Keratinocyte (primary cell): ENCODE data around the gene MTHFR.

ENCODE experiments used
- EZH2 ChIP-seq: IDR thresholded peaks from one replicate; pipeline ENCODE4 v1.6.1; 2012; ENCODE audit warnings: inconsistent platforms, mild to moderate bottlenecking, low read length, moderate library complexity
- TF ChIP-seq, protein P1 (sequence below), 3 experiments: IDR thresholded peaks in 1 of 3; conservative IDR thresholded peaks in 1 of 3; optimal IDR thresholded peaks in 1 of 3; 2 replicates in 2 of 3; 3 replicates in 1 of 3; pipeline versions ENCODE3 to v1.5.1; 2011; ENCODE audit warnings: low read length in 3 of 3, mild to moderate bottlenecking in 3 of 3, moderate library complexity in 2 of 3, control low read depth in 1 of 3, inconsistent platforms in 1 of 3; ENCODE audit not compliant: insufficient read depth in 2 of 3; ENCODE audit errors: extremely low read depth in 1 of 3

GRCh38 chr1:11741919-11742558 lies 63.7 kb downstream of the MTHFR start:
- TF ChIP-seq, protein P1, sequence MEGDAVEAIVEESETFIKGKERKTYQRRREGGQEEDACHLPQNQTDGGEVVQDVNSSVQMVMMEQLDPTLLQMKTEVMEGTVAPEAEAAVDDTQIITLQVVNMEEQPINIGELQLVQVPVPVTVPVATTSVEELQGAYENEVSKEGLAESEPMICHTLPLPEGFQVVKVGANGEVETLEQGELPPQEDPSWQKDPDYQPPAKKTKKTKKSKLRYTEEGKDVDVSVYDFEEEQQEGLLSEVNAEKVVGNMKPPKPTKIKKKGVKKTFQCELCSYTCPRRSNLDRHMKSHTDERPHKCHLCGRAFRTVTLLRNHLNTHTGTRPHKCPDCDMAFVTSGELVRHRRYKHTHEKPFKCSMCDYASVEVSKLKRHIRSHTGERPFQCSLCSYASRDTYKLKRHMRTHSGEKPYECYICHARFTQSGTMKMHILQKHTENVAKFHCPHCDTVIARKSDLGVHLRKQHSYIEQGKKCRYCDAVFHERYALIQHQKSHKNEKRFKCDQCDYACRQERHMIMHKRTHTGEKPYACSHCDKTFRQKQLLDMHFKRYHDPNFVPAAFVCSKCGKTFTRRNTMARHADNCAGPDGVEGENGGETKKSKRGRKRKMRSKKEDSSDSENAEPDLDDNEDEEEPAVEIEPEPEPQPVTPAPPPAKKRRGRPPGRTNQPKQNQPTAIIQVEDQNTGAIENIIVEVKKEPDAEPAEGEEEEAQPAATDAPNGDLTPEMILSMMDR (optimal IDR thresholded peaks at IDR 0.05 in 1 of 3, IDR thresholded peaks at IDR 0.05 in 1 of 3, conservative IDR thresholded peaks at IDR 0.05 in 1 of 3; ENCODE audit: extremely low read depth in 1 of 3, insufficient read depth in 2 of 3, low read length in 3 of 3): no peak
- TF ChIP-seq EZH2: no peak
